Dendritic cell treated with granulocyte-macrophage colony-stimulating factor and Interleukin-4, amounts not matched to agents 40 ng/mL and 50 ng/mL, for 4 days (primary cell): Measurements from ENCODE around the gene MYO5A.
A peak's percentile ranks its signal among the peaks of the same experiment; 100 is the strongest.

Experiments
- H3K27ac Mint-ChIP-seq: one replicate; pipeline ENCODE4 v1.8.0; 2022; ENCODE audit warnings: mild to moderate bottlenecking, mixed read lengths
- H3K27me3 Mint-ChIP-seq: one replicate; pipeline ENCODE4 v1.8.0; 2022; ENCODE audit warnings: mild to moderate bottlenecking, mixed read lengths
- H3K36me3 Mint-ChIP-seq: one replicate; pipeline ENCODE4 v1.8.0; 2022; ENCODE audit warnings: low read depth, mixed read lengths
- H3K4me1 Mint-ChIP-seq: one replicate; pipeline ENCODE4 v1.8.0; 2022; ENCODE audit warnings: low read depth, mixed read lengths
- H3K4me3 Mint-ChIP-seq: one replicate; pipeline ENCODE4 v1.8.0; 2022; ENCODE audit warnings: mild to moderate bottlenecking, moderate library complexity, mixed read lengths
- H3K9me3 Mint-ChIP-seq: one replicate; pipeline ENCODE4 v1.8.0; 2022; ENCODE audit warnings: mixed read lengths
- intact Hi-C: fragments of 100-400 bp; cut with micrococcal nuclease; formaldehyde crosslinking; loops from one replicate; pipeline ENCODE4 v1.15.0; 2022

The MYO5A gene

GRCh38 chr15:52317022-52317421 is 211.7 kb downstream of the MYO5A start:
- H3K4me1 Mint-ChIP-seq = no peaks in the 10 kb centered on the region
- H3K36me3 Mint-ChIP-seq = peaks cover 98% of the 10 kb centered on the region
- H3K9me3 Mint-ChIP-seq = no peaks in the 10 kb centered on the region

GRCh38 chr15:52309154-52309548 is 219.5 kb downstream of the MYO5A start:
- Mint-ChIP-seq H3K36me3 (peaks cover 69% of the 10 kb centered on the region), H3K4me1 (peaks cover 12% of the 10 kb centered on the region), H3K27ac (peak overlapping the region; percentile 39), H3K27me3 (no peaks in the 10 kb centered on the region), H3K9me3 (no peaks in the 10 kb centered on the region), H3K4me3 (no peak overlapping the region)
- intact Hi-C loops = no loop called here

More at GRCh38 chr15:52317022-52317421, 211.7 kb downstream of the MYO5A start:
- Mint-ChIP-seq H3K4me3 (no peak overlapping the region), H3K27ac (no peak overlapping the region), H3K27me3 (no peaks in the 10 kb centered on the region)
- intact Hi-C loops = no loop called here

DNA sequence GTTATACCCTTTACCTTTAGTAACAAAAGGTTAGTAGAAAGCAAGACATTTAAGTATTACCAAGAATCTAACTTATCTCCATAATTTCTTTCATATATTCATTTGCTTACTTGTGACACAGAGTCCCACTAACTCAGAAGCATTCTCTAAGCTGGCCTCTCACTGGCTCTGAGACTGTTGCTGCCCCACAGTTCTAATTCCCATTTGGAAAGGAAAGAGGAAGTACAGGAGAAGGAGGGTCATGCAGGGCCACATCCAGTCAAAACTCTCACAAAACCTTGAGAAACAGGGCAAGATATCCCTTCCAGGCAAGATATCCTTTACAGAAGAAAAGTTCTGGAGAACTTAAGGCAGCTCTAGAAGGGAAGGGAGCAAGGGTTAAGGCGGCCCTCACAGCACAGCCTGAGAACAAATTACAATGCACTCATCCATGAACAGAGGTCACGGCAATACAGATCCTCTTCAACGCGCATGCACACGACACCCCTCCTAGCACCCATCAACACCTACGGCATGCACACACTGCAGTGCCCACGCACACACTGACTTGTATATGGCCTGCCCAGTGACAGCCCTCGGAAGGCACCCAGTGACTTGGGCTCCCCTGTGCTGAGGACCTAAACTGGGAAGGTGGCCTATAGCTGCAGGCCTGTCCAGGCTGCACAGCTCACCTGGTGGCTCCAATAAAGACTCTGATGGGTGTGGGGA is 220.1 kb downstream of the MYO5A start:
- Mint-ChIP-seq H3K27ac (peak overlapping the region; percentile 39), H3K4me1 (peaks cover 12% of the 10 kb centered on the region), H3K9me3 (no peaks in the 10 kb centered on the region), H3K4me3 (no peak overlapping the region), H3K36me3 (peaks cover 68% of the 10 kb centered on the region), H3K27me3 (no peaks in the 10 kb centered on the region)
- intact Hi-C loops = no loop called here

DNA sequence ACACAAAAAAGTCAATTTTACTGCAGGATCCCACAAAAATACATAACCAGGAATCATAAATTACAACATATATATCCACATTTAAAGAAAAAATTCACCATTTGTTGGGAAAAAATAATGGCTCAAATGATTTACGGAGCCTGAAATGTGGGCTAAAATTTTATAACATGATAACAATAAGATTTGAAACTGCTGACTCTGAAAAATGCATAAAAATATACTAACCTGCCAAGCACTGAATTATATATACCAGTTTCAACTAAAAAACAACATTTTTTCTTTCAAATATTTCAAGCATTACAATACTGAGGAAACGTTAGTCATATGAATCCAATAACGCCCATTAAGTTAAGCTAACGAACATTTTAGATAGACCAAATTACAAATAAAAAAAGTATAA is 220.8 kb downstream of the MYO5A start:
- peaks cover 61% of the 10 kb centered on the region for H3K36me3 Mint-ChIP-seq
- H3K4me3 Mint-ChIP-seq = no peak overlapping the region
- intact Hi-C loops = no loop called here
- H3K9me3 Mint-ChIP-seq = no peaks in the 10 kb centered on the region
- peaks cover 12% of the 10 kb centered on the region for H3K4me1 Mint-ChIP-seq
- H3K27me3 Mint-ChIP-seq = no peaks in the 10 kb centered on the region
- no peak overlapping the region for H3K27ac Mint-ChIP-seq

DNA sequence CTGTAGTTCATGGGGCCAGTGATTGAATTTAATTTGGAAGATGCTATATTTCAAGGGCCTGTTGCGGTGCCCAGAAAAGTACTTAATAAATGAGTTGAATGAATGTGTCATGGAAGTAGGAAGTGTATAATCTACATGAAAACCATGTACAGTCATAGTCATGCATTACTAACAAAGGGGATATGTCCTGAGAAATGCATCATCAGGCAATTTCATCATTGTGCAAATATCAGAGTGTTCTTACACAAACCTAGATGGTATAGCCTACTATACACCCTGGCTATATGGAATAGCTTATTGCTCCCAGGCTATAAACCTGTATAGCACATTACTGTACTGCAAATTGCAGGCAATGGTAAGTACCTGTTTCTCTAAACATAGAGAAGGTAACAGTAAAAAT is 222.4 kb downstream of the MYO5A start:
- no peaks in the 10 kb centered on the region for H3K27me3 Mint-ChIP-seq

DNA sequence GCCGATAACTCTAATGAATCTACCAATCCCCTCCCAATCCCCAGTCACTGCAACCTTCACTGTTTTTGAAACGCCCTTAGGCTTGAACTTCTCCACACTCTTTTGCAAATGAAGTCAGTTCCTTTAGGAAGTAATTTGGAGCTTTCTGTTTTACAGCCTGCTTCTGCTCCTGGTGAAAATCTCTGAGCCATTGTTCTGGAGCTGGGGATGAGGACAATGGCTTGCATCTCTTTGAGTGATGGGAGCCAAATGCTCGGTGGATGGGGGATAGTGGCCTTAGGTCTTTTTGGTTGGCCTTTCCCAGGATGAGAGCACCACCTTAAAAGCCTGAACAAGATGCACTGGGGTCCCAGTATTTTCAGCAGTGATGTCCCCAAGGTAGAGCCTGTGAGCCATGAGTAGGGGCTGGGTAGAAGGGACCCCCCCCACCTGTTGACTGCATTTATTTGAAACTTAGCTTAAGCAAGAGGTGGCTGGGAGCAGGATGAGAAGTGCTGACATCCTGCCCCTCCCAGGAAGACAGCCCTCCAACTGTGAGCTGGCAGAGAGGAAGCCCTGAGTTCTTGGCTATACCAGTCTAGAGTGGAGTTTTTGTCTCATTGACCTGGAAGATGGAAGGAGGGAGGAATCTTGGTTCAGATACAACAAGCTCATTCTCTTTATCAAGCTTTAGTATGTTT is 225.4 kb downstream of the MYO5A start:
- Mint-ChIP-seq H3K27ac (no peak overlapping the region), H3K36me3 (peaks cover 19% of the 10 kb centered on the region), H3K27me3 (no peaks in the 10 kb centered on the region), H3K4me1 (peaks cover 4% of the 10 kb centered on the region), H3K4me3 (no peak overlapping the region), H3K9me3 (no peaks in the 10 kb centered on the region)
- intact Hi-C loops = no loop called here

More for the DNA sequence above, 222.4 kb downstream of the MYO5A start:
- Mint-ChIP-seq H3K4me1 (peaks cover 12% of the 10 kb centered on the region), H3K27ac (no peak overlapping the region), H3K36me3 (peaks cover 47% of the 10 kb centered on the region), H3K4me3 (no peak overlapping the region), H3K9me3 (no peaks in the 10 kb centered on the region)
- intact Hi-C loops = no loop called here

DNA sequence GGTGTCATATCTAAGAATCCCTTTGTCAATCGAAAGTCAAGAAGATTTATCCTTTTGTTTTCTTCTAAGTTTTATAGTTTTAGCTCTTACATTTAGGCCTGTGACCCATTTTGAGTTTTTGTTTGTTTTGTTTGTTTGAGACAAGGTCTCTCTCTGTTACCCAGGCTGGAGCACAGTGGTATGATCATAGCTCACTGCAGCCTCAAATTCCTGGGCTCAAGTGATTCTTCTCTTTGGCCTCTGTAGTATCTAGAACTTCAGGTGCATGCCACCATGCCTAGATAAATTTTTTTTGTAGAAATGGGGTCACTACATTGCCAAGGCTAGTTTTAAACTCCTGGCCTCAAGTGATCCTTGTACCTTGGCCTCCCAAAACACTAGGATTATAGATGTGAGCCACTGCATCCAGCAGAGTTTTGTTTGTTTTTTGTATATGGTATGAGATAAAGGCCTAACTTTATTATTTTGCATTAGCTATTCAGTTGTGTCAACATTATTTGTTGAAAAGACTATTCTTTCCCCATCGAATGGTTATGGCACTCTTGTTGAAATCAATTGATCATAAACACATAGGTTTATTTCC is 227.3 kb downstream of the MYO5A start:
- H3K36me3 Mint-ChIP-seq = peaks cover 19% of the 10 kb centered on the region
- H3K27ac Mint-ChIP-seq = no peak overlapping the region
- no peak overlapping the region for H3K4me3 Mint-ChIP-seq
- peaks cover 4% of the 10 kb centered on the region for H3K4me1 Mint-ChIP-seq
- H3K9me3 Mint-ChIP-seq = no peaks in the 10 kb centered on the region
- intact Hi-C loops = no loop called here
- H3K27me3 Mint-ChIP-seq = peaks cover 7% of the 10 kb centered on the region

DNA sequence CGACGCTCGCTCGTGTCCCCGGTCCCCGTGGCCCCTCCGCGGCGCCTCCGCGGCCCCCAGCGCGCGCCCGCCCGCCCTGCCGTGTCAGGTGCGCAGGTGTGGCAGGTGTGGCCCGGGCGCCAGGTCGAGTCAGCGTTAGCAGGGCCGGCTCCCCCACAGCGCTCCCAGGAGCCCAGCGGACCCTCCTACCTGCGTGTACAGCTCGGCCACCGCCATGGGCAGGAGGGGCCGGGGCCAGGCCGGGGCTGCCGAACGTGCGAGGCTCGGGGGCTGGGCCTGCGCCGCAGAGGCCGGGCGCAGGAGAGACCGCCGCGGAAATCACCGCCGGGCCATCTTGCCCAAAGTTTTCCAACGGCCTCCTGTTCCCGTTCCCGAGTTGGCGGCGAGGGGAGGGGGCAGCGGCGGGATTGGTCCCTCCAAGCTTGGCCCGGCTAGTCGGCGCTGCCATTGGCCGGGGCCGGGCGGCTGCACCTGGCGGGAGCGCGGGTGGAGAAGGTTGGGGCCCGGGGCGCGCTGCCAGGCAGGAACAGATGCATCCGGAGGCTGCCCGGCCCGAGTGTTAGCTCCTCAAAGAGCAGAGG is 233.2 kb downstream of the MYO5A start, which contains the start of gene MYO5C:
TSS of gene MYO5C (minus strand) at position 384 of the 581 bp plus-strand sequence. CDS start at position 216, 168 bp downstream.
- intact Hi-C loops = no loop called here
- peaks cover 23% of the 10 kb centered on the region for H3K4me1 Mint-ChIP-seq
- peak within 1 kb of the TSS; percentile 45 for H3K4me3 Mint-ChIP-seq
- H3K9me3 Mint-ChIP-seq = no peaks in the 10 kb centered on the region
- H3K27ac Mint-ChIP-seq = no peak within 1 kb of the TSS
- no peaks in the 10 kb centered on the region for H3K36me3 Mint-ChIP-seq
- H3K27me3 Mint-ChIP-seq = peaks cover 39% of the 10 kb centered on the region

DNA sequence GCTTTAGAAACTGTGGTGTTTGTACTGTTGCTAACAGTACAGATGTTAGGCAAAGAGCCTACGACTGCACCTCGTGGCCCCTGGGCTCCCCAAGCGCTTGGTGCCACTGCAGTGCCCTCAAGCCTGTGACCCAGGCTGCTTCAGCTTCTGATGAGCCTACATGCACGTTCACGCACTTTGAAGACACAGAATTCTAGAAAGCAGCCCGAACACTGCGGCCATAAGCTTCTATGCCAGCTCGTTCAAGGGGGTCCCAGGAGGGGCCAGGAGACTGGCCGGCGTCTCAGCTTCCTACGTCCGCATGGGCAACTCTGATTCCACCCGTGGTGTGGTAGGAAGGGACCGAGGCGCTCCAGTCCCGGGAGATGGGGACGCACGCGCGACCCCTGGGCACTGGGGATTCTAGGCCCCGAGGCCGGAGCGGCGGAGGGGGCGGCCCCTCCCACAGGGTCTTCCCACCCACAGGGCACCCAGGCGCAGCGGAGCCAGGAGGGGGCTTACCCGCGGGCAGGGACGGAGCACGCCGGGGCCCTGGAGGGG is 233.7 kb downstream of the MYO5A start:
- intact Hi-C loops = no loop called here
- Mint-ChIP-seq H3K27me3 (peaks cover 39% of the 10 kb centered on the region), H3K27ac (no peak overlapping the region), H3K9me3 (no peaks in the 10 kb centered on the region), H3K4me1 (peaks cover 26% of the 10 kb centered on the region), H3K4me3 (peak overlapping the region; percentile 45), H3K36me3 (no peaks in the 10 kb centered on the region)

DNA sequence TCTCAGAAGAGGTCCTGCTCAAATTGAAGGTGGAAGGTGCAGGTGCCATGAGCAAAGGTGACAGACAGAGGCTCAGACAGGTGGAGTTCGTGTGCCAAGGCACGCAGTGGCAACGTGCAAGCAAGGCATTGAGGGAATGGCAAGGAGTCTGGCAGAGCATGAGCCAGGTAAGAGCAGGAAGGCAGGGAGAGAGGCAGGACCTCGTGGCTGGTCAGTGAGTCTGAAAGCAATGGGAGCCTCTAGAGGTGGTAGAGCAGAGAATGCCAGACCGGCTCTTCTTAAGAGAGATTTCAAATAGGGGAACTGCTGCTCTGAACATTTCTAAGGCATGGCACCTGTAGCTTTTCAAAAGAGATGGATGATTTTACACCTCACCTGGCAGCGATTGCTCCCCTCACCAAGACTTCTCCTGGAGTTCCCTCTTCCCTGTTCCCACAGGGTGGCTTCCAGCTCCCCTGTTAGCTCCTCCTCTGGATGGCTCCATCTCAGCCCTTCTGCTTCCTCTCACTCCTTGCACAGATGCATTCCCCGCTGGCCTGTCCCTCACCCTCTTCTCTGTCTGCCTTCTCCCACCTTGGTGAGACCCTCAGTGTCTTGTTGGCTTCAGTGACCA is 235.8 kb downstream of the MYO5A start:
- Mint-ChIP-seq H3K4me1 (peaks cover 36% of the 10 kb centered on the region), H3K36me3 (no peaks in the 10 kb centered on the region), H3K9me3 (no peaks in the 10 kb centered on the region), H3K27me3 (peaks cover 39% of the 10 kb centered on the region), H3K27ac (no peak overlapping the region), H3K4me3 (no peak overlapping the region)
- intact Hi-C loops = no loop called here

DNA sequence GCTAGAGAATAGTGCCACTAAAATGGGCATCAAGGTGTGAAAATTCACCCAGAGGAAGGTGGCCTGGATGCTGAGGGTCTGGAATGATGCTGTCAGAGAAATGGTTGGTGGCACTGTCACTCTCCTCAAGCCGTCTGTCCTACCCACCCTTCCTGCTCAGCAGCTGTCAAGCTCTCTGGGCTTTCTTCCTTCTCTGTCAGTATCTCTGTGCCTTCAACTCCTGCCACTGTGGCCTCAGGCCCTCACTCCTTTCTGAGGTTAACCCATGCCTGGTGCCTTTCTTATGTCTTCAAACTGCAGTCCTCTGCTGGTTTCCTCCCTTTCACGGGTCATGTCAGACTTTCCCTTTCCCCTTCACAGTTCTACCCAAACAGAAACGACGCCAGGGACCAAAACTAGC is 237.5 kb downstream of the MYO5A start:
- H3K27ac Mint-ChIP-seq = no peak overlapping the region
- H3K27me3 Mint-ChIP-seq = peaks cover 31% of the 10 kb centered on the region
- no peaks in the 10 kb centered on the region for H3K36me3 Mint-ChIP-seq
- peaks cover 36% of the 10 kb centered on the region for H3K4me1 Mint-ChIP-seq
- intact Hi-C loops = no loop called here
- no peaks in the 10 kb centered on the region for H3K9me3 Mint-ChIP-seq
- H3K4me3 Mint-ChIP-seq = no peak overlapping the region

- H3K4me3 Mint-ChIP-seq = no peak overlapping the region
- intact Hi-C loops = no loop called here
- peaks cover 29% of the 10 kb centered on the region for H3K27me3 Mint-ChIP-seq
- no peak overlapping the region for H3K27ac Mint-ChIP-seq
- H3K36me3 Mint-ChIP-seq = no peaks in the 10 kb centered on the region
- H3K4me1 Mint-ChIP-seq = peaks cover 36% of the 10 kb centered on the region
- H3K9me3 Mint-ChIP-seq = no peaks in the 10 kb centered on the region
Measured at GRCh38 chr15:52290800-52291199, 237.9 kb downstream of the MYO5A start.

DNA sequence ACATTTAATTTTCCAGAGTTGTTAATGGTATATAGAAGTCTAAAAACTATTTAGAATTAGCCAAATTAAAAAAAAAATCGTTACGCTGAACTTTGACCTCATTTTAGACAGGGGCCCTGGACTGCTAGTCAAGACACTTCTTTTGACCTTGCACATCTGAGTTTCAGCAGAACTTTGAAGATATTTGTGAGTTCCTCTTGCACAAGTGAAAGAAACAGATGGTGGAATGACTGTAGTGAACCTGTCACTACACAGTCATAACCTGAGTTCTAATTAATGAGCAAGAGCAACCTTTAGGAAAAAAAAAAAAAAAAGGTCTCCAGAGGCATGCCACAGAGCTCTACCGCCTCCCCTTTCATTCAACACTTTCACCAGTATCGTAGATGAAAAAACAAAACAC is 238.4 kb downstream of the MYO5A start:
- Mint-ChIP-seq H3K4me1 (peaks cover 36% of the 10 kb centered on the region), H3K4me3 (no peak overlapping the region), H3K27me3 (peaks cover 26% of the 10 kb centered on the region), H3K9me3 (no peaks in the 10 kb centered on the region), H3K27ac (no peak overlapping the region), H3K36me3 (no peaks in the 10 kb centered on the region)
- intact Hi-C loops = no loop called here
